Esophagus mucosa (tissue), 1 donor: ENCODE results near the gene HIF1A. TPM values are rescaled to one million over a fixed set of nuclear protein-coding genes. Genes with fewer than 3 reads are reported as not detected.
"Not testable (repeated sequence)": the region's sequence is repeated elsewhere in the genome, so short reads cannot be mapped to it uniquely, and the experiment has no call there.

Source experiments
- ATAC-seq: fragments of 200-7000 bp; cut with Tn5 transposase; one replicate; pipeline ENCODE4 v1.9.1; 2020
- total RNA-seq: library from RNA; stranded (reverse); gene quantifications from one replicate; pipeline ENCODE4 v1.2.4, GENCODE V29; 2023
- donor health status: DM: yes; HTN: yes; CAD: no.

Gene HIF1A
- total RNA-seq, 1 donor from 2014 or later: 155 TPM

- no peak for ATAC-seq
These were observed 15.8 kb downstream of the HIF1A start for GRCh38 chr14:61710853-61711817.

GRCh38 chr14:61712137-61712536, 16.8 kb downstream of the HIF1A start:
- ATAC-seq: no peak

GRCh38 chr14:61713724-61714437, 18.6 kb downstream of the HIF1A start:
- no peak for ATAC-seq

GRCh38 chr14:61716956-61717355, 21.6 kb downstream of the HIF1A start:
- ATAC-seq: no peak

GRCh38 chr14:61718039-61718438, 22.7 kb downstream of the HIF1A start:
- ATAC-seq: no peak

GRCh38 chr14:61719344-61720293, 24.3 kb downstream of the HIF1A start:
- no peak for ATAC-seq

- no peak for ATAC-seq
These were observed 25.0 kb downstream of the HIF1A start for GRCh38 chr14:61720294-61720661.

GRCh38 chr14:61720741-61721140, 25.4 kb downstream of the HIF1A start:
- ATAC-seq: no peak

GRCh38 chr14:61724133-61724532, 28.8 kb downstream of the HIF1A start:
- ATAC-seq: no peak

GRCh38 chr14:61726778-61727658, 31.7 kb downstream of the HIF1A start:
- no peak for ATAC-seq

- ATAC-seq: no peak
These were observed 35.6 kb downstream of the HIF1A start for GRCh38 chr14:61730756-61731373.

- ATAC-seq: peak; percentile 39
These were observed 38.7 kb downstream of the HIF1A start for GRCh38 chr14:61733972-61734371.

GRCh38 chr14:61736751-61737150, 41.4 kb downstream of the HIF1A start:
- no peak for ATAC-seq

GRCh38 chr14:61737915-61738314, 42.6 kb downstream of the HIF1A start:
- ATAC-seq: no peak

GRCh38 chr14:61739133-61739532, 43.8 kb downstream of the HIF1A start:
- no peak for ATAC-seq

GRCh38 chr14:61742371-61742770, 47.1 kb downstream of the HIF1A start:
- peak; percentile 44 for ATAC-seq

- no peak for ATAC-seq
These were observed 48.9 kb downstream of the HIF1A start for GRCh38 chr14:61744238-61744637.

- ATAC-seq: not testable (repeated sequence)
These were observed 51.0 kb downstream of the HIF1A start for GRCh38 chr14:61746346-61746745.

GRCh38 chr14:61746881-61747280, 51.6 kb downstream of the HIF1A start:
- ATAC-seq: no peak

- no peak for ATAC-seq
These were observed 52.0 kb downstream of the HIF1A start for GRCh38 chr14:61747342-61747741.

- ATAC-seq: peak; percentile 53
These were observed 54.0 kb downstream of the HIF1A start for GRCh38 chr14:61749264-61749663.
